Omental fat pad (tissue), 4 donors: ENCODE results near the gene COL27A1. TPM values are rescaled to one million over a fixed set of nuclear protein-coding genes. Genes with fewer than 3 reads are reported as not detected.

Source experiments
- ATAC-seq: fragments of 150-250 bp; one replicate; pipeline ENCODE4 v1.9.1; 2016; ENCODE audit warnings: mild to moderate bottlenecking, moderate library complexity; ENCODE audit not compliant: low FRiP score
- DNase-seq: peaks from one replicate; pipeline ENCODE4 v3.0.0-alpha.2; 2019; ENCODE audit warnings: low spot score
- total RNA-seq, 4 donors: library from RNA; depleted of rRNA; stranded (reverse); fragments of >200 nt; gene quantifications; one replicate each; pipeline ENCODE4 v1.1.0, GENCODE V29; 2016
- TF ChIP-seq, protein P1 (sequence below), 3 donors: fragments of 450-650 bp; IDR thresholded peaks; one replicate each; pipeline ENCODE4 v1.5.1; 2016 to 2017; ENCODE audit warnings: antibody characterized with exemption in 3 of 3, mild to moderate bottlenecking in 3 of 3, moderate library complexity in 2 of 3

COL27A1 gene
- total RNA-seq, 4 donors from 2014 or later, result 4.9 to 78.9 (median 10.1) TPM

DNA sequence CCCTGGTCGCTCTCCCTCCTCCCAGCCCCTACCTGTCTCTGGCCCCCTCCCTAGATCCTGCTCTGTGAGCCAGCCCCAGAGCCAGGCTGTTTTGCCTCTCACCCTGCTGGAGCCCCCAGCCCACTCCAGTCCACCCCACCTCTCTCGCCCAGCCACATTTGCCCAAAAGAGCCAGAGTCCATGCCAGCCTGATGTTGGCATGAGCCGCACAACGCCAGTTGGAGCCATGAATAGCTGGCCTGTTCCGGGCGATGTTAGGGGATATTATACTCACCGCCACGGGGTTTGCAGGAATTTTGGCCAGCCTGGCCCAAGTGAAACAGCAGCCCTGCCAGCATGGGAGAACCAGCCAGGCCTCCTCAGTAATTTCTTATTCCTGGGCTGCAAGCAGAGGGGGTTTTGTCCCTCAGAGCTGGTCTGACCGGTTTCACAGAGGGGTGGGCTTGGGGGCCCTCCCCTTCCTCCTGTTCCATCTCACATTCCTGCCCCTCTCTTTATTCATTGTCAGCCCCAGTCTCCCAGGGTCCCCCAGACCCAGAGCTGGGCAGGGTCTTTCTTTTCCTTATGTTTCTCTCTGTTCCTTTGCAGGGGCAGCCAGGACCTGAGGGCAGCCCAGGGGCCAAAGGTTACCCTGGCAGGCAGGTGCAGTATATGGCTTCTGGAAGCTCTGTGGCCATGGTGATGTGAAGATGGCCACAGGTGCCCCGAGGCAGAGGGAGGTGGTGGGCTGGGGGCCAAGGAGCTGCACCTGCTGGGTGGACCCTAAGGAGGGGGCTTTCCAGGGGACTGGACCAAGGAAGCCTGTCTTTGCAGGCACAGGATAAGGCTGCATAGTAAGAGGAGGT lies 50.1 kb downstream of the COL27A1 start:
- DNase-seq (no peak), ATAC-seq (no peak)
- TF ChIP-seq, protein P1, sequence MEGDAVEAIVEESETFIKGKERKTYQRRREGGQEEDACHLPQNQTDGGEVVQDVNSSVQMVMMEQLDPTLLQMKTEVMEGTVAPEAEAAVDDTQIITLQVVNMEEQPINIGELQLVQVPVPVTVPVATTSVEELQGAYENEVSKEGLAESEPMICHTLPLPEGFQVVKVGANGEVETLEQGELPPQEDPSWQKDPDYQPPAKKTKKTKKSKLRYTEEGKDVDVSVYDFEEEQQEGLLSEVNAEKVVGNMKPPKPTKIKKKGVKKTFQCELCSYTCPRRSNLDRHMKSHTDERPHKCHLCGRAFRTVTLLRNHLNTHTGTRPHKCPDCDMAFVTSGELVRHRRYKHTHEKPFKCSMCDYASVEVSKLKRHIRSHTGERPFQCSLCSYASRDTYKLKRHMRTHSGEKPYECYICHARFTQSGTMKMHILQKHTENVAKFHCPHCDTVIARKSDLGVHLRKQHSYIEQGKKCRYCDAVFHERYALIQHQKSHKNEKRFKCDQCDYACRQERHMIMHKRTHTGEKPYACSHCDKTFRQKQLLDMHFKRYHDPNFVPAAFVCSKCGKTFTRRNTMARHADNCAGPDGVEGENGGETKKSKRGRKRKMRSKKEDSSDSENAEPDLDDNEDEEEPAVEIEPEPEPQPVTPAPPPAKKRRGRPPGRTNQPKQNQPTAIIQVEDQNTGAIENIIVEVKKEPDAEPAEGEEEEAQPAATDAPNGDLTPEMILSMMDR (IDR thresholded peaks at IDR 0.05), result no peak

DNA sequence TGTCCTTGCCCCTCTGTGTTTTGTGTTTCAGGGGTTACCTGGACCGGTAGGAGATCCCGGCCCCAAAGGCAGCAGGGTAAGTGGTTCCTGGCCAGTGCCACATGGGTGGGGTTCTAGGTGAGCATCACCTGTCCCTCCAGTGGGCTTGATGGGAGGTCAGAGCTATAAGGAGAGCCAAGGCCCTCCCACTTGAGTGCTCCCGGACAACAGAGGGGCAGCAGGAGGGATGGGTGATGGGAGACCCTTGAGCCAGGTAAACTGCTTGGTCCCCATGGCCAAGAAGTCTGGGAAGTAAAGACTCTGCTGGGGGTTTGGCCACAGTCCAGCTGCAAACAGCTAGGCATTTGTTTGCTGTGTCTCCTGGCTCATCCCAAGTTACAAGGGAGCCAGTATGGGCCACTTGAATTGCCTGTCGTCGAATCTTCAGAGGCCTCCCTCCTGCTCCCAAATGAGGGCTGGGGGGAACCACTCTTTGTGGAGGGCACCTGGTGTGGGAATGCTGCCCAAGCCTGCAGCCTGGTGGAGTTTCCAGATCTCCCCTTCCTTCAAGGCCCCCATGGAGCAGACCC lies 51.0 kb downstream of the COL27A1 start:
- no peak for ATAC-seq
- TF ChIP-seq, protein P1 (IDR thresholded peaks at IDR 0.05), result no peak
- no peak for DNase-seq

DNA sequence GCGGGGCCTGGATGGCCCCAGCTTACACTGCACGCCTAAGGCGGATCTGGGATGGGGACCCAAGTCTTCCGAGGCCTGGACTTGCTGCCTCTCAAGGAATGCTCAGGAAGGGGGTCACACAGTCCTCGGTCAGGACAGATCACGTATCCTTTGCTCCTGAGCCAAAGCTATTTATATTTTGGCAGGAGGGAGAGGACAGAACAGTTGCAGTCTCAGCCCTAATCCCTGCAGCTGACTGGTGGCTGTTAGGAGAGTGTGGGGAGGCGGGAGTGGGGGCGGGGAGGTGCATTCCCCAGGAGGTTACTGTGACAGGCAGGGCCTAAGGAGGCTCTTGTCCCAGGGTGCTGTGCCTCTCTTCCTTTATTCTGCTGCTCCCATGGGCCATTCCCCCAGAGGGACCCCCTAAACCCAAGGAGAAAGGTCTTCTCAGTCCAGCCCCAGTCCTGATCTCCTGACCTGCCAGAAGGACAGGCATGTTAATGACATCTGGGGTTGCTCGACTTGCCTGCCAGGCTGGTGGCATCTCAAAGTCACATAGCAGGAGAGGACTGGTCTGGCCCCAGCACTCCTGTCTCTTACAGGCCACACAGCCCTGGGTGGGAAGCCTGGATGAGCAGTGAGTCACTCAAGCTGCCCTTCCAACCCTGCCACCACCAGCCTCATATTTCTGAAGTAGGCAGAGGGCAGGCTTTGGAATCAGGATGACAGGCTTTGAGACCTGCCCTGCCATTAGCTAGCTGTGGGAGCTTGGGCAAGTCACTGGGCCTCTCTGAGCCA lies 51.9 kb downstream of the COL27A1 start:
- ATAC-seq, result no peak
- TF ChIP-seq, protein P1 (IDR thresholded peaks at IDR 0.05), result no peak
- no peak for DNase-seq

DNA sequence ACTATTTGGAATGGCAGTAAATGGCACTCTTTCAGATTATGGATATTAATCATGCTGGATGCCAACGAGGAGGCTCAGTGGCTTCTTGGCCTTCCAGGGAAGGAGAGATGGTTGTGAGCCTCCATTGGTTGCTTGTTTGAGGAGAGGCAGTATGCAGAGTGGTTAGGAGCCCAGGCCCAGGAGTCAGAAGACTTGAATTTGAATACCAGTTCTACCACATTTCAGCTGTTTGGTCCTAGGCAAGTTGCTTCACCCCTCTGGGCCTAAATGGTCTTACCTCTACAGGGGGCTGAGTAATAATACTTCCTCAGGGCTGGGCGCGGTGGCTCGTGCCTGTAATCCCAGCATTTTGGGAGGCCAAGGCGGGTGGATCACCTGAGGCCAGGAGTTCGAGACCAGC lies 52.5 kb downstream of the COL27A1 start:
- ATAC-seq, result no peak
- no peak for DNase-seq
- TF ChIP-seq, protein P1 (IDR thresholded peaks at IDR 0.05), result no peak

DNA sequence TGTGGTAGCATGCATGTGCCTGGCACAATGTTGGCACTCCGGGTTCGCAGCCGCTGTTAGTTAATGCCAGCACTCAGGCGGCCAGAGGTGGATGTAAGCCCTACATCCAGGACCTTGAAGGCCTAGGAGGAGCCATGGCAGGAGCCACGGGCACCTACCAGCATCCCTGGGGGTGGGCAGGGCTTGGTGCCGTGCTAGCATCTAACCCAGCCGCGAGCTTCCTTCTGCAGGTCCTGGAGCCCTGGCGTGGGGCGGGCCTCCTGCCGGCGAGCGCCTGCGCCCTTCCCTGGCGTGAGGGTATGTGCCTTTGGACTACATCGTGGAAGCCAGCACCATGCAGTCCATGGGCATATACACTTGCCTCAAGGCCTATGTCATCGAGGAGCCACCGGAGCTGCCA lies 53.8 kb downstream of the COL27A1 start:
- ATAC-seq, result no peak
- TF ChIP-seq, protein P1 (IDR thresholded peaks at IDR 0.05), result no peak
- DNase-seq, result no peak

DNA sequence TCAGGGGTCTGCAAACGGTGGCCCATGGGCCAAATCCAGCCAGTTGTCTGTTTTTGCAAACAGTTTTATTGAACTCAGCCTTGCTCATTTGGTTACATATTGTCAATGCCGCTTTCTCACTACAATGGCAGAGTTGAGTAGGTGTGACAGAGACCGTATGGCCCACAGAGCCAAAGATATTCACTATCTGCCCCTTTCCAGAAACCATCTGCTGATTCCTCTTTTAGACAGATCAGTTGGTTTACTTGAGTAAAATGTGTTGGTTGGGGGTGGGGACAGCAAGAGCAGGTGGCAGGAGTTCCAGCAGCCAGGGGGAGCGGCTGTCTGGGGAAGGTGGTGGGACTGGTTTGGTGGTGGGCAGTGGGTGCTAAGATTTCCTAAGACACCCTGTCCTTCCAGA lies 54.8 kb downstream of the COL27A1 start:
- ATAC-seq, result no peak
- TF ChIP-seq, protein P1 (IDR thresholded peaks at IDR 0.05), result no peak
- DNase-seq, result no peak
